HEK293 (cell line): Measurements from ENCODE around the gene GPSM1.

Experiments
- ATF2 ChIP-seq: fragments of 450-650 bp; formaldehyde crosslinking; IDR thresholded peaks from 2 replicates; pipeline ENCODE4 v1.5.1; 2016; ENCODE audit warnings: missing biosample characterization, missing genetic modification characterization, low read depth
- CTCF ChIP-seq: fragments of 450-650 bp; formaldehyde crosslinking; IDR thresholded peaks from 2 replicates; pipeline ENCODE4 v1.5.1; 2016; ENCODE audit warnings: missing biosample characterization, missing genetic modification characterization
- PBX3 ChIP-seq: sonication (generic); formaldehyde crosslinking; IDR thresholded peaks from 2 replicates; pipeline ENCODE4 v1.8.1; 2022; ENCODE audit warnings: mild to moderate bottlenecking, moderate library complexity, missing genetic modification reagents
- REST ChIP-seq: fragments of 450-650 bp; formaldehyde crosslinking; IDR thresholded peaks from 2 replicates; pipeline ENCODE4 v1.5.1; 2016; ENCODE audit warnings: missing biosample characterization, missing genetic modification characterization
- ZBTB10 ChIP-seq: fragments of 450-650 bp; formaldehyde crosslinking; IDR thresholded peaks from 2 replicates; pipeline ENCODE4 v1.5.1; 2016; ENCODE audit warnings: missing biosample characterization, missing genetic modification characterization
- ZBTB11 ChIP-seq: fragments of 450-650 bp; formaldehyde crosslinking; conservative IDR thresholded peaks from 2 replicates; pipeline ENCODE4 v1.5.1; 2016; ENCODE audit warnings: low read depth, missing biosample characterization, missing genetic modification characterization
- ZNF155 ChIP-seq: fragments of 450-650 bp; formaldehyde crosslinking; IDR thresholded peaks from 2 replicates; pipeline ENCODE4 v1.5.1; 2016; ENCODE audit warnings: missing biosample characterization, missing genetic modification characterization
- ZNF24 ChIP-seq: fragments of 450-650 bp; formaldehyde crosslinking; IDR thresholded peaks from 2 replicates; pipeline ENCODE4 v1.5.1; 2016; ENCODE audit warnings: missing biosample characterization, missing genetic modification characterization
- ZNF292 ChIP-seq: fragments of 450-650 bp; formaldehyde crosslinking; IDR thresholded peaks from 2 replicates; pipeline ENCODE4 v1.5.1; 2016; ENCODE audit warnings: low read depth, missing biosample characterization, missing genetic modification characterization, borderline replicate concordance
- ZNF677 ChIP-seq: fragments of 450-650 bp; IDR thresholded peaks from 2 replicates; pipeline ENCODE4 v1.5.0; 2018; ENCODE audit warnings: missing biosample characterization, mild to moderate bottlenecking, missing genetic modification characterization, moderate library complexity
- ZNF776 ChIP-seq: fragments of 450-650 bp; formaldehyde crosslinking; IDR thresholded peaks from 2 replicates; pipeline ENCODE4 v1.5.0; 2017; ENCODE audit warnings: missing biosample characterization, missing genetic modification characterization, borderline replicate concordance
- ZNF837 ChIP-seq: fragments of 450-650 bp; formaldehyde crosslinking; IDR thresholded peaks from 2 replicates; pipeline ENCODE4 v1.5.1; 2016; ENCODE audit warnings: missing biosample characterization, missing genetic modification characterization

GRCh38 chr9:136347472-136348256 lies 20.3 kb downstream of the GPSM1 start:
- no peak for TF ChIP-seq CTCF (tag by site-specific recombination)
- TF ChIP-seq ZNF677, result no peak
- TF ChIP-seq ZBTB10 (tag by site-specific recombination), result no peak
- no peak for TF ChIP-seq ZNF155 (tag by site-specific recombination)
- no peak for TF ChIP-seq ZNF24 (tag by site-specific recombination)
- no peak for TF ChIP-seq ZBTB11
- no peak for TF ChIP-seq ZNF837 (tag by site-specific recombination)
- TF ChIP-seq REST (tag by site-specific recombination), result no peak
- no peak for TF ChIP-seq ZNF776
- no peak for TF ChIP-seq ATF2 (tag by site-specific recombination)
- TF ChIP-seq PBX3 (CRISPR knock-in tag), result no peak
- no peak for TF ChIP-seq ZNF292 (tag by site-specific recombination)
